Measurements from ENCODE around the gene CALML6. TPM values are rescaled to one million over a fixed set of nuclear protein-coding genes. Genes with fewer than 3 reads are reported as not detected.
A peak's percentile ranks its signal among the peaks of the same experiment; 100 is the strongest.
"Not testable (repeated sequence)": the region's sequence is repeated elsewhere in the genome, so short reads cannot be mapped to it uniquely, and the experiment has no call there.

The CALML6 gene
- polyA plus RNA-seq, 2 of the 4 experiments (the other 2 are of a cell fraction), result 0.49 TPM

GRCh38 chr1:1883092-1883873, 31.8 kb upstream of the CALML6 start:
- H3K4me3 ChIP-seq, result no peak overlapping the region
- no peak for DNase-seq (ENCODE audit: low read depth in 1 of 2, low spot score in 1 of 2)
- FAIRE-seq, result no peak
- H3K9me3 ChIP-seq, result no peaks in the 10 kb centered on the region
- POLR2A ChIA-PET, result interaction anchor here (1.2 kb wide), 1 partner anchor 9 kb away, joined by 4 read pairs; no protein-coding TSS in a partner anchor
- 48% methylated on average over 4 of the region's 4 CpGs for WGBS (ENCODE audit: missing lambda C conversion rate)
- peak overlapping the region in 1 of 2 experiments; percentile 65; a peak in 2 of 6 replicates for H3K27ac ChIP-seq
- TF ChIP-seq BCL3 (IDR thresholded peaks at IDR 0.05) (no peak), CTCF (IDR thresholded peaks at IDR 0.05) (no peak), ZNF302 (CRISPR knock-in tag; IDR thresholded peaks at IDR 0.05) (no peak), JUN (IDR thresholded peaks at IDR 0.05) (no peak), KDM5A (IDR thresholded peaks at IDR 0.05) (no peak), BHLHE40 (IDR thresholded peaks at IDR 0.05; ENCODE audit: low read depth, low read length) (no peak), FOSB (CRISPR knock-in tag; IDR thresholded peaks at IDR 0.05) (no peak), RAD21 (conservative IDR thresholded peaks at IDR 0.05 in 1 of 2, IDR thresholded peaks at IDR 0.05 in 1 of 2) (no peak)
- H3K4me2 ChIP-seq, result peak overlapping the region; percentile 2; the same call in 1 of the 3 replicates
- peak; percentile 24 to 54; a peak in 4 of 6 replicates for ATAC-seq
- CTCF ChIA-PET, result interaction anchor here (0.6 to 1.1 kb wide), 3 partner anchors 17 to 28 kb away, joined by 3 to 6 read pairs (median 5); no protein-coding TSS in a partner anchor
- peaks cover 34% of the 10 kb centered on the region for H3K4me1 ChIP-seq

GRCh38 chr1:1883890-1884289, 31.2 kb upstream of the CALML6 start:
- H3K27ac ChIP-seq; FAIRE-seq; DNase-seq (ENCODE audit: low read depth in 1 of 2, low spot score in 1 of 2); H3K9me3 ChIP-seq; ATAC-seq; H3K4me3 ChIP-seq: not testable (repeated sequence)
- ChIA-PET CTCF (interaction anchor here (0.5 to 1.1 kb wide), 2 partner anchors 9 to 22 kb away, joined by 3 to 5 read pairs; no protein-coding TSS in a partner anchor), POLR2A (interaction anchor here (0.7 to 1.2 kb wide), 2 partner anchors 9 to 18 kb away, joined by 4 read pairs; no protein-coding TSS in a partner anchor)
- 80% methylated on average over 10 of the region's 11 CpGs for WGBS (ENCODE audit: missing lambda C conversion rate)
- H3K4me2 ChIP-seq, result peak overlapping the region; percentile 2; the same call in 1 of the 3 replicates
- H3K4me1 ChIP-seq, result peaks cover 40% of the 10 kb centered on the region

GRCh38 chr1:1889090-1889750, 25.8 kb upstream of the CALML6 start:
- FAIRE-seq, result peak; percentile 43
- no peak for DNase-seq (ENCODE audit: low read depth in 1 of 2, low spot score in 1 of 2)
- ChIA-PET POLR2A (interaction anchor here (0.6 to 0.7 kb wide), 2 partner anchors 16 to 112 kb away, joined by 3 to 5 read pairs; no protein-coding TSS in a partner anchor), CTCF (interaction anchor here (5.2 kb wide), 1 partner anchor 18 kb away, joined by 40 read pairs; no protein-coding TSS in a partner anchor)
- Histone ChIP-seq H3K27ac (peak overlapping the region; percentile 97 to 100), H3K9me3 (no peaks in the 10 kb centered on the region), H3K4me2 (peak overlapping the region; percentile 92), H3K4me3 (peak overlapping the region; percentile 89), H3K4me1 (peaks cover 30% of the 10 kb centered on the region)
- 9% methylated on average over 9 of the region's 9 CpGs for WGBS (ENCODE audit: missing lambda C conversion rate)
- TF ChIP-seq HOXB5 (CRISPR knock-in tag; IDR thresholded peaks at IDR 0.05), result no peak
- no peak for TF ChIP-seq MAZ (IDR thresholded peaks at IDR 0.05; ENCODE audit: borderline replicate concordance, low read depth, low read length)
- no peak for TF ChIP-seq ATOH8 (CRISPR knock-in tag; IDR thresholded peaks at IDR 0.05; ENCODE audit: low read depth)
- TF ChIP-seq EHMT2 (IDR thresholded peaks at IDR 0.05; ENCODE audit: low read depth), result no peak
- no peak for TF ChIP-seq CTCF (IDR thresholded peaks at IDR 0.05)
- TF ChIP-seq MAFK (IDR thresholded peaks at IDR 0.05; ENCODE audit: partially characterized antibody), result no peak
- TF ChIP-seq ZNF302 (CRISPR knock-in tag; IDR thresholded peaks at IDR 0.05), result no peak
- no peak for TF ChIP-seq FOXS1 (CRISPR knock-in tag; IDR thresholded peaks at IDR 0.05)
- TF ChIP-seq FOSB (CRISPR knock-in tag; IDR thresholded peaks at IDR 0.05), result no peak
- TF ChIP-seq ZFP36 (IDR thresholded peaks at IDR 0.05; ENCODE audit: borderline replicate concordance, partially characterized antibody), result no peak
- no peak for TF ChIP-seq POLR2AphosphoS2 (conservative IDR thresholded peaks at IDR 0.05; ENCODE audit: low read length)
- TF ChIP-seq POLR2A (IDR thresholded peaks at IDR 0.05; ENCODE audit: low read length), result no peak
- TF ChIP-seq MYC (IDR thresholded peaks at IDR 0.05; ENCODE audit: borderline replicate concordance, low read length), result no peak
- no peak for TF ChIP-seq SMC3 (IDR thresholded peaks at IDR 0.05)
- TF ChIP-seq GATA3 (IDR thresholded peaks at IDR 0.05; ENCODE audit: borderline replicate concordance), result no peak
- TF ChIP-seq SREBF2 (IDR thresholded peaks at IDR 0.05), result no peak
- no peak for TF ChIP-seq PBX3 (IDR thresholded peaks at IDR 0.05)
- ATAC-seq, result no peak
